Stimulated activated CD4-positive, alpha-beta T cell treated with anti-CD3 and anti-CD28 coated beads, TNF-alpha, amount 100 ng/mL, for 4 hours (primary cell): ENCODE results near the gene POTED.
"Not testable (repeated sequence)": the region's sequence is repeated elsewhere in the genome, so short reads cannot be mapped to it uniquely, and the experiment has no call there.

Experiments
- DNase-seq, 3 experiments: peaks; one replicate each; pipeline ENCODE4 v3.0.0-alpha.2; 2020; ENCODE audit warnings: low read depth in 3 of 3

POTED gene

DNA sequence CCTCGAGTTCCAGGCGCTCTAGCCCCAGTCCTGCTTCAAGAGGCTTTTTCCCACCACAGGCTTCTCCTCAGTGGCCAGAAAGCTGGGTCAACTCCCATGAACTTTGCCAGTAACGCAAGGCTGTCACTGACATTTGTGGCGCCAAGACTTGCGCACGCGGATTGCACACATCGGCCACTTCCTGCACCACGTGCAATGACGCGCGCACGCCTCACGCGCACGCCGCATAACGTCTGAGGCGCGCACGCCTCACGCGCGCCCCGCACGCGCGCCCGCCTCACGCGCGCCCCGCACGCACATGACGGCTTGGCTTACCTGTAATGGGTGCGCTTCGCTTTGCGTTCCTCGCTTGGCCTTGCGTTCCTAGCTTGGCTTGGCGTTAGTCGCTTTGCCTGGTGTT is at the start of gene POTED:
Gene POTED, plus strand, starts transcription at position 301 of the 400 bp plus-strand sequence. CDS start 452 bp downstream, outside the sequence.
- DNase-seq: not testable (repeated sequence)

- DNase-seq: not testable (repeated sequence)
Observed at GRCh38 chr21:13650101-13650500, 40.5 kb downstream of the POTED start.

- not testable (repeated sequence) for DNase-seq
Observed at GRCh38 chr21:13651746-13652145, 42.2 kb downstream of the POTED start.
